ENCODE measurements around the gene ZP1.

DNA sequence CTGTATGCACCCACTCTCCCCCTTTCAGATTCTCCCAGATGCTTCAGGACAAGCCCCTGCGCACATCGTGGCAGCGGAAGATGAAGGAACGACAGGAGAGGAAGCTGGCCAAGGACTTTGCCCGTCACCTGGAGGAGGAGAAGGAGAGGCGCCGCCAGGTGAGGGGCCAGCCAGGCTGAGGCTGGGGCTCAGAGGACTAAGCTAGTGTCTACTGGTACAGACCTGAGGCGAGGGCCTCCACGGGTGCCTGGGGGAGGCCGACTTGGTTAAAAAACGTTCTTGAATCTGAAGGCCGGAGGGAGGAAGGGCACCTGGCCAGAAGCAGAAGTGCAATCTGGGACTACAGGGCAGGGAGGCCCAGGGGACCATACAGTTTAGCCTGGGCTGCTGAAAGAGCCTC is 19.4 kb upstream of the ZP1 start:
- TF ChIP-seq POLR2A (IDR thresholded peaks at IDR 0.05): no peak
- TF ChIP-seq, protein P1, sequence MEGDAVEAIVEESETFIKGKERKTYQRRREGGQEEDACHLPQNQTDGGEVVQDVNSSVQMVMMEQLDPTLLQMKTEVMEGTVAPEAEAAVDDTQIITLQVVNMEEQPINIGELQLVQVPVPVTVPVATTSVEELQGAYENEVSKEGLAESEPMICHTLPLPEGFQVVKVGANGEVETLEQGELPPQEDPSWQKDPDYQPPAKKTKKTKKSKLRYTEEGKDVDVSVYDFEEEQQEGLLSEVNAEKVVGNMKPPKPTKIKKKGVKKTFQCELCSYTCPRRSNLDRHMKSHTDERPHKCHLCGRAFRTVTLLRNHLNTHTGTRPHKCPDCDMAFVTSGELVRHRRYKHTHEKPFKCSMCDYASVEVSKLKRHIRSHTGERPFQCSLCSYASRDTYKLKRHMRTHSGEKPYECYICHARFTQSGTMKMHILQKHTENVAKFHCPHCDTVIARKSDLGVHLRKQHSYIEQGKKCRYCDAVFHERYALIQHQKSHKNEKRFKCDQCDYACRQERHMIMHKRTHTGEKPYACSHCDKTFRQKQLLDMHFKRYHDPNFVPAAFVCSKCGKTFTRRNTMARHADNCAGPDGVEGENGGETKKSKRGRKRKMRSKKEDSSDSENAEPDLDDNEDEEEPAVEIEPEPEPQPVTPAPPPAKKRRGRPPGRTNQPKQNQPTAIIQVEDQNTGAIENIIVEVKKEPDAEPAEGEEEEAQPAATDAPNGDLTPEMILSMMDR (IDR thresholded peaks at IDR 0.05): no peak

All from breast epithelium (tissue), 3 donors.